K562 treated with DMSO at 1 percent for 48 hours (cell line): ENCODE data around the gene NPIPB8. TPM values are rescaled to one million over a fixed set of nuclear protein-coding genes. Genes with fewer than 3 reads are reported as not detected.

ENCODE experiments used
- total RNA-seq: library from RNA; unstranded; fragments of 300-600 nt; gene quantifications from 2 replicates; pipeline ENCODE4 v1.2.3, GENCODE V29; 2022; ENCODE audit warnings: low replicate concordance; ENCODE audit errors: extremely low read depth

NPIPB8 gene
- total RNA-seq: not detected in 2 replicates

GRCh38 chr16:28637765-28638164 lies at the start of gene NPIPB8:
Gene NPIPB8, plus strand, starts transcription at chr16:28638065. Its CDS starts 296 bp downstream, at chr16:28638361.

GRCh38 chr16:28596840-28597691 lies 40.8 kb upstream of the NPIPB8 start, which contains the start of gene SULT1A2:
Gene SULT1A2, minus strand, starts transcription at chr16:28597050. Its CDS starts 1,120 bp downstream, at chr16:28595930.

GRCh38 chr16:28609631-28610594 lies 28.0 kb upstream of the NPIPB8 start, which contains the start of gene SULT1A1:
Gene SULT1A1, minus strand, starts transcription at chr16:28610044. Its CDS starts 1,189 bp downstream, at chr16:28608855.

Other genes starting within 250 kb of the NPIPB8 start
- 282 TPM in 1 of 2 replicates, not detected in the other for gene EIF3CL, start 234.2 kb upstream of the NPIPB8 start, total RNA-seq
- gene NPIPB7, start 165.7 kb upstream of the NPIPB8 start, total RNA-seq: not detected in 2 replicates
- gene CLN3, start 146.0 kb upstream of the NPIPB8 start, total RNA-seq: not detected in 2 replicates
- not detected in 2 replicates for gene APOBR, start 143.4 kb upstream of the NPIPB8 start, total RNA-seq
- not detected in 2 replicates for gene IL27, start 131.2 kb upstream of the NPIPB8 start, total RNA-seq
- not detected in 2 replicates for gene NUPR1, start 99.1 kb upstream of the NPIPB8 start, total RNA-seq
- gene SGF29, start 84.1 kb upstream of the NPIPB8 start, total RNA-seq: not detected in 2 replicates
- gene SULT1A2, start 41.0 kb upstream of the NPIPB8 start, total RNA-seq: not detected in 2 replicates
- not detected in 2 replicates for gene SULT1A1, start 28.0 kb upstream of the NPIPB8 start, total RNA-seq
- gene EIF3C, start 73.4 kb downstream of the NPIPB8 start, total RNA-seq: not detected in 2 replicates
- not detected in 2 replicates for gene NPIPB9, start 113.7 kb downstream of the NPIPB8 start, total RNA-seq
- gene ATXN2L, start 184.9 kb downstream of the NPIPB8 start, total RNA-seq: 201 TPM in 1 of 2 replicates, not detected in the other
- gene TUFM, start 208.3 kb downstream of the NPIPB8 start, total RNA-seq: not detected in 2 replicates
- not detected in 2 replicates for gene SH2B1, start 225.8 kb downstream of the NPIPB8 start, total RNA-seq
- not detected in 2 replicates for gene ATP2A1, start 240.4 kb downstream of the NPIPB8 start, total RNA-seq